ENCODE measurements around the gene FTH1. TPM values are rescaled to one million over a fixed set of nuclear protein-coding genes. Genes with fewer than 3 reads are reported as not detected.

Gene FTH1
- total and polyA plus RNA-seq, 2 of the 13 experiments (the other 11 are each of a cell fraction or from before 2014, with no cell fraction given), result 607 to 760 TPM

GRCh38 chr11:61967116-61967923 lies at the start of gene FTH1 (continued):
- TF ChIP-seq ARID4A (CRISPR knock-in tag; IDR thresholded peaks at IDR 0.05; ENCODE audit: borderline replicate concordance) (peak; percentile 74), ZBTB3 (CRISPR knock-in tag; IDR thresholded peaks at IDR 0.05; ENCODE audit: borderline replicate concordance, low read depth) (no peak), ZBTB49 (CRISPR knock-in tag; IDR thresholded peaks at IDR 0.05; ENCODE audit: borderline replicate concordance) (no peak), TIGD3 (CRISPR knock-in tag; IDR thresholded peaks at IDR 0.05; ENCODE audit: borderline replicate concordance) (no peak), HNF1B (CRISPR knock-in tag; IDR thresholded peaks at IDR 0.05) (no peak), ZFP82 (CRISPR knock-in tag; IDR thresholded peaks at IDR 0.05; ENCODE audit: borderline replicate concordance) (peak; percentile 90), HHEX (CRISPR knock-in tag; IDR thresholded peaks at IDR 0.05) (no peak), ZNF83 (CRISPR knock-in tag; IDR thresholded peaks at IDR 0.05; ENCODE audit: borderline replicate concordance) (no peak), ZNF3 (CRISPR knock-in tag; IDR thresholded peaks at IDR 0.05) (peak; percentile 83), POLR2AphosphoS2 (IDR thresholded peaks at IDR 0.05; ENCODE audit: low read depth, low read length) (no peak), ZSCAN25 (CRISPR knock-in tag; IDR thresholded peaks at IDR 0.05) (no peak), ZNF574 (CRISPR knock-in tag; IDR thresholded peaks at IDR 0.05) (peak; percentile 72), ZNF616 (CRISPR knock-in tag; IDR thresholded peaks at IDR 0.05; ENCODE audit: low read depth) (no peak), ZNF792 (CRISPR knock-in tag; IDR thresholded peaks at IDR 0.05) (no peak), NKX3-1 (CRISPR knock-in tag; IDR thresholded peaks at IDR 0.05) (peak; percentile 67), ZMYM2 (CRISPR knock-in tag; IDR thresholded peaks at IDR 0.05) (no peak)

All from HepG2 (cell line).